Fibroblast of lung (primary cell): Measurements from ENCODE around the gene VAV1. TPM values are rescaled to one million over a fixed set of nuclear protein-coding genes. Genes with fewer than 3 reads are reported as not detected.

Experiments used
- DNase-seq, 2 donors: peaks; one replicate each; pipeline versions ENCODE4 v3.0.0 to v3.0.0-alpha.2; 2010; ENCODE audit warnings: low read depth in 2 of 2
- H2AFZ ChIP-seq: 2 replicates; pipeline ENCODE4 v1.5.1; 2012; ENCODE audit warnings: low read length, control low read depth, inconsistent platforms
- H3K27ac ChIP-seq: 2 replicates; pipeline ENCODE4 v1.5.1; 2011; ENCODE audit warnings: low read length, control low read depth; ENCODE audit not compliant: insufficient read depth
- H3K27me3 ChIP-seq: 2 replicates; pipeline ENCODE4 v1.5.1; 2011; ENCODE audit warnings: mild to moderate bottlenecking, low read length; ENCODE audit not compliant: control insufficient read depth, insufficient read depth
- H3K36me3 ChIP-seq: 2 replicates; pipeline ENCODE4 v1.5.1; 2011; ENCODE audit warnings: low read length; ENCODE audit not compliant: control insufficient read depth, insufficient read depth
- H3K4me1 ChIP-seq: 2 replicates; pipeline ENCODE4 v1.5.1; 2011; ENCODE audit warnings: low read length; ENCODE audit not compliant: control insufficient read depth, insufficient read depth; ENCODE audit errors: extremely low read depth
- H3K4me2 ChIP-seq: 2 replicates; pipeline ENCODE4 v1.5.1; 2011; ENCODE audit warnings: low read length, control low read depth; ENCODE audit not compliant: insufficient read depth; ENCODE audit errors: extremely low read depth
- H3K4me3 ChIP-seq, 4 experiments: fragments of 200-600 bp in 1 of 4; sonication (generic) in 1 of 4; replicated peaks in 1 of 4; 2 replicates each; pipeline ENCODE4 v1.5.1; 2011 to 2016; ENCODE audit warnings: low read length in 4 of 4, low read depth in 3 of 4, mild to moderate bottlenecking in 3 of 4, control low read depth in 2 of 4, inconsistent platforms in 1 of 4, mixed read lengths in 1 of 4; ENCODE audit not compliant: insufficient read depth in 1 of 4; ENCODE audit errors: control extremely low read depth in 1 of 4
- H3K79me2 ChIP-seq: 2 replicates; pipeline ENCODE4 v1.5.1; 2012; ENCODE audit warnings: mild to moderate bottlenecking, low read length, inconsistent platforms; ENCODE audit not compliant: control insufficient read depth, insufficient read depth
- H3K9ac ChIP-seq: 2 replicates; pipeline ENCODE4 v1.5.1; 2011; ENCODE audit warnings: mild to moderate bottlenecking, low read length, control low read depth; ENCODE audit not compliant: insufficient read depth
- H3K9me3 ChIP-seq: 2 replicates; pipeline ENCODE4 v1.5.1; 2012; ENCODE audit warnings: low read depth, low read length; ENCODE audit not compliant: control insufficient read depth, insufficient read depth
- H4K20me1 ChIP-seq: 2 replicates; pipeline ENCODE4 v1.5.1; 2011; ENCODE audit warnings: low read length; ENCODE audit not compliant: control insufficient read depth, insufficient read depth; ENCODE audit errors: extremely low read depth
- CTCF ChIP-seq, 2 donors: IDR thresholded peaks in 1 of 2; conservative IDR thresholded peaks in 1 of 2; 1 replicate in 1 of 2; 2 replicates in 1 of 2; pipeline ENCODE4 v1.5.1; 2011 to 2012; ENCODE audit warnings: low read length in 2 of 2, control low read depth in 1 of 2, inconsistent platforms in 1 of 2, low read depth in 1 of 2, mild to moderate bottlenecking in 1 of 2
- EZH2 ChIP-seq: IDR thresholded peaks from 2 replicates; pipeline ENCODE4 v1.5.1; 2012; ENCODE audit warnings: low read length, control low read depth, mild to moderate bottlenecking; ENCODE audit errors: missing control alignments
- polyA plus RNA-seq, 2 donors: library from polyadenylated mRNA; depleted of rRNA in 1 of 2; stranded (reverse) in 1 of 2; unstranded in 1 of 2; fragments of >200 nt; gene quantifications; 2 replicates each; pipeline ENCODE4 v1.2.1, GENCODE V29; 2011 to 2012; ENCODE audit warnings: missing spikeins in 1 of 2
- total RNA-seq: library from RNA; depleted of rRNA; stranded (reverse); fragments of >200 nt; gene quantifications from 2 replicates; pipeline ENCODE4 v1.2.1, GENCODE V29; 2014

Gene VAV1
- total and polyA plus RNA-seq, 2 donors (not counting 1 experiment from before 2014, with no cell fraction given) = not detected

- Histone ChIP-seq H3K4me1 (no peaks in the 10 kb centered on the region), H3K9ac (no peak overlapping the region), H3K79me2 (no peaks in the 10 kb centered on the region), H3K27me3 (no peaks in the 10 kb centered on the region), H4K20me1 (no peaks in the 10 kb centered on the region), H3K9me3 (no peaks in the 10 kb centered on the region), H3K4me2 (no peak overlapping the region), H3K27ac (no peak overlapping the region), H2AFZ (no peak overlapping the region), H3K4me3 (no peak overlapping the region), H3K36me3 (no peaks in the 10 kb centered on the region)
- DNase-seq = no peak
- TF ChIP-seq EZH2 = no peak
- no peak for TF ChIP-seq CTCF (conservative IDR thresholded peaks at IDR 0.05 in 1 of 2, IDR thresholded peaks at IDR 0.05 in 1 of 2; ENCODE audit: low read depth in 1 of 2, low read length in 2 of 2)
Observed at GRCh38 chr19:6856749-6857372, 84.4 kb downstream of the VAV1 start.

DNA sequence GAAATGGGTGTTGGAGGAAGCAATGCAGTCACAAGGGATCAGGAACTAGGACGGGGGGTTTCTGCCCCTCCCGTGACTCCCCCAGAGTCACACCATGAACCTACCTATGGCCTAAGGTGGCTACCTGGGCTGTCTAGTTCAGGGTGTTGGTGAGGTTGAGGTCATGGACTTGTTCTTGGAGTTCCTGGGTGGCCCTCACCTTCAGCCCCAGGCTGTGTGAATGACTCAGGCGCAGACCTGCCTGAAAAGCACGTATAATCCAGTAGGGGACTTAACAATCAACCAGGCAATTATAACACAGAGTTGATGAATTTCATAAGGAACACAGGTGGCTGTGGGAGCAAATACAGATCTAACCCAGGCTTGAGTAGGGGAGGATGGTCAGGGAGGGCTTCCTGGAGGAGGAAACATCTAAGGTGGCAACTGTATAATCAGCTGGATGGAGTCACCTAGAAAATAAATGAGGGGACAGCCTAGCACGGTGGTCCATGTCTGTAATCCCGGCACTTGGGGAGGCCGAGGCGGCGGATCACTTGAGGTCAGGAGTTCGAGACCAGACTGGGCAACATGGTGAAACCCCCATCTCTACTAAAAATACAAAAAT lies 89.3 kb downstream of the VAV1 start:
- Histone ChIP-seq H3K9me3 (no peaks in the 10 kb centered on the region), H4K20me1 (no peaks in the 10 kb centered on the region), H3K4me2 (no peak overlapping the region), H3K27ac (no peak overlapping the region), H3K4me3 (no peak overlapping the region), H3K4me1 (no peaks in the 10 kb centered on the region), H3K9ac (no peak overlapping the region), H3K79me2 (no peaks in the 10 kb centered on the region), H2AFZ (no peak overlapping the region), H3K36me3 (no peaks in the 10 kb centered on the region), H3K27me3 (no peaks in the 10 kb centered on the region)
- TF ChIP-seq EZH2 = no peak
- no peak for TF ChIP-seq CTCF (conservative IDR thresholded peaks at IDR 0.05 in 1 of 2, IDR thresholded peaks at IDR 0.05 in 1 of 2; ENCODE audit: low read depth in 1 of 2, low read length in 2 of 2)
- no peak for DNase-seq

DNA sequence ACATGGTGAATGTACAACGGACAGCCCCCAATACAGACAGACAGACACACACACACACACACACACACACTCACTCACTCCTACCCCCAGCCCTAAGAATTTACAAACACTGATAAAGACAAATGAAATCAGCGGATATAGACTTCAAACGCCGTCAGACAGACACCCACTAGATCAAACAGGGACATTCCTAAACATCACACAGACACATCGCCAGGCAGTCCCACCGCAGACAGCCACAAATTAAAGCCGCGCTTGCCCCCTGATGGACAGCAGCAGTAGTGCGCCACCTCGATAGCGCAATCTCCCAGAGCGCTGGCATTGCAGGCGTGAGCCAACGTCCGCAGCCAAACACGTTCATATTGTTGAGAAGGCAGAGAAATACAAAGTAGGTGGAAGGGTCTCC lies 90.2 kb downstream of the VAV1 start:
- H3K4me2 ChIP-seq = peak overlapping the region; percentile 63
- H2AFZ ChIP-seq = no peak overlapping the region
- no peak overlapping the region for H3K27ac ChIP-seq
- no peaks in the 10 kb centered on the region for H3K4me1 ChIP-seq
- H3K4me3 ChIP-seq = peak overlapping the region in 1 of 4 experiments; percentile 45
- H3K9me3 ChIP-seq = no peaks in the 10 kb centered on the region
- no peak overlapping the region for H3K9ac ChIP-seq
- no peaks in the 10 kb centered on the region for H3K36me3 ChIP-seq
- DNase-seq = peak; percentile 69 to 76
- H4K20me1 ChIP-seq = no peaks in the 10 kb centered on the region
- no peaks in the 10 kb centered on the region for H3K79me2 ChIP-seq
- no peaks in the 10 kb centered on the region for H3K27me3 ChIP-seq
- TF ChIP-seq EZH2 (no peak), CTCF (conservative IDR thresholded peaks at IDR 0.05 in 1 of 2, IDR thresholded peaks at IDR 0.05 in 1 of 2; ENCODE audit: low read depth in 1 of 2, low read length in 2 of 2) (peak; percentile 93)
